22Rv1 (cell line): ENCODE measurements around the gene PRCP.

Source experiments
- H3K27ac ChIP-seq: fragments of 450-650 bp; 2 replicates; pipeline ENCODE4 v1.5.1; 2017
- ZFX ChIP-seq: fragments of 450-650 bp; IDR thresholded peaks from 2 replicates; pipeline ENCODE4 v1.6.1; 2017; ENCODE audit warnings: antibody characterized with exemption, borderline replicate concordance
- TF ChIP-seq, protein P1 (sequence below): fragments of 450-650 bp; IDR thresholded peaks from 2 replicates; pipeline ENCODE4 v1.5.1; 2017; ENCODE audit warnings: mild to moderate bottlenecking

The PRCP gene

DNA sequence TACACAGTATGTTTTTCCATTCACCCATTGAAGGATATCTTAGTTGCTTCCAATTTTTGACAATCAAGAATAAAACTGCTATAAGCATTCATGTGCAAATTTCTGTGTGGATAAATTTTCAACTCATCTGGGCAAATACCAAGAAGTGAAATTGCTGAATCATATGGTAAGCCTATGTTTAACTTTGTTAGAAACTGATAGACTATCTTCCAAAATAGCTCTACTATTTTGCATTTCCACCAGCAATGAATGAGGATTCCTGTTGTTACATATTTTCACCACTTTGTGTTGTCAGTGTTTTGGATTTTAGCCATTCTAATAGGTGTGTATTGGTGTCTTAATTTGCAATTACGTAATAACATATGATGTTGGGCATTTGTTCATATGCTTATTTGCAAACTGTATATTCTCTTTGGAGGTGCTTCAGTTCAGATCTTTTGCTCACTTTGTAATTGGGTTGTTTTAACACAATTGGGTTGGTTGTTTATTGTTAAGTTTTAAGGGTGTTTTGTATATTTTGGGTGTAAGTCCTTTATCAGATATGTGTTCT is 117.3 kb downstream of the PRCP start:
- no peak for TF ChIP-seq ZFX
- TF ChIP-seq, protein P1, sequence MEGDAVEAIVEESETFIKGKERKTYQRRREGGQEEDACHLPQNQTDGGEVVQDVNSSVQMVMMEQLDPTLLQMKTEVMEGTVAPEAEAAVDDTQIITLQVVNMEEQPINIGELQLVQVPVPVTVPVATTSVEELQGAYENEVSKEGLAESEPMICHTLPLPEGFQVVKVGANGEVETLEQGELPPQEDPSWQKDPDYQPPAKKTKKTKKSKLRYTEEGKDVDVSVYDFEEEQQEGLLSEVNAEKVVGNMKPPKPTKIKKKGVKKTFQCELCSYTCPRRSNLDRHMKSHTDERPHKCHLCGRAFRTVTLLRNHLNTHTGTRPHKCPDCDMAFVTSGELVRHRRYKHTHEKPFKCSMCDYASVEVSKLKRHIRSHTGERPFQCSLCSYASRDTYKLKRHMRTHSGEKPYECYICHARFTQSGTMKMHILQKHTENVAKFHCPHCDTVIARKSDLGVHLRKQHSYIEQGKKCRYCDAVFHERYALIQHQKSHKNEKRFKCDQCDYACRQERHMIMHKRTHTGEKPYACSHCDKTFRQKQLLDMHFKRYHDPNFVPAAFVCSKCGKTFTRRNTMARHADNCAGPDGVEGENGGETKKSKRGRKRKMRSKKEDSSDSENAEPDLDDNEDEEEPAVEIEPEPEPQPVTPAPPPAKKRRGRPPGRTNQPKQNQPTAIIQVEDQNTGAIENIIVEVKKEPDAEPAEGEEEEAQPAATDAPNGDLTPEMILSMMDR = no peak
- H3K27ac ChIP-seq = no peak overlapping the region

DNA sequence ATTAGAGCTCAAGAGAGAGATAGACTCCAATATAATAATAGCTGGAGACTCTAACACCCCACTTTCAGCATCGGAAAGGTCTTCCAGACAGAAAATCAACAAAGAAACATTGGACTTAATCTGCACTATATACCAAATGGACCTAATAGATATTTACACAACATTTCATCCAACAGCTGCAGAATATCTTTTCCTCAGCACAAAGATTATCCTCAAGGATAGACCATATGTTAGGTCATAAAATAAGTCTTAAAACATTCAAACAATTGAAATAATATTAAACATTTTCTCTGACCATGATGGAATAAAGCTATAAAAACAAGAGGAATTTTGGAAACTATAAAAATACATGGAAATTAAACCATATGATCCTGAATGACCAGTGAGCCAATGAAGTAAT is 121.5 kb downstream of the PRCP start:
- no peak overlapping the region for H3K27ac ChIP-seq
- TF ChIP-seq, protein P1 = no peak
- TF ChIP-seq ZFX = no peak

DNA sequence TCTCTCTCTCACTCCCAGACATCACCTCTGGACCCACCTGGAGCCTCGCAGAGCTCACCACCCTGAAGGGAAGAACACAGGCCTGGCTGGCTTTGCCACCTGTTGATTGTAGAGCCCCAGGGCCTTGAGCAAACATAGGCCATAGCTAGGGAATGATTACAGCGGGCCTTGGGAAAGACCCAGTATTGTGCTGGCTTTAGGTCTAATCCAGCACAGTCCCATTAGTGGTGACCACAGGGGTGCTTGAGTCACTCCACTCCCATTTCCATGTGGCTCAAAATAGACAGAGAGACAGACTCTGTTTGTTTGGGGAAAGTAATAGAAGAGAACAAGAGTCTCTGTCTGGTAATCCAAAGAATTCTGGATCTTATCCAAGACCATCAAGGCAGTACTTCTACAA is 123.9 kb downstream of the PRCP start:
- H3K27ac ChIP-seq = no peak overlapping the region
- no peak for TF ChIP-seq ZFX
- TF ChIP-seq, protein P1 = no peak

DNA sequence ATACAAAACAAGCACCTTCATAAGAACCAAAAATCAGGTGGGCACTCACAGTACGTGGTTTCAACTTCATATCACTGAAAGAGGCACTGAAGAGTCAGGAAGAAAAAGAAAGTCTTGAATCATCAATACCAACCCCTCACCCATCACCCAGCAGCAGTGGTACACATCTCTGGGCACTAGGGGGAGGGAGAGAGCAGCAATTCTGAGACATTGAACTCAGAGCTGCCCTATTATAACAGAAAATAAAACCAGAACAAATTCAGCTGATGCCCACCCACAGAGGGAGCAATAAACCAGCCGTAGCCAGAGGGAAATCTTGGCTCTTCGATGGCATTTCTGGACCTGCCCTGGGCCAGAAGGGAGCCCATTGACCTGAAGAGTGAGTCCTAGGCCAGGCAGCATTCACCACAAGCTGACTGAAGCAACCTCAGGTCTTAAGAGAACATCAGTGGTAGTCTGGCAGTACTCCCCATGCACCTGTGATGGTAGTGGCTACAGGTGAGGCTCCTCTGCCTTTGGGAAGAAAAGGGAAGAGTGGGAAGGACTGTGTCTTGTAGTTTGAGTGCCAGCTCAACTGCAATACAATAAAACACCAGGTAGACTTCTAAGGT is 124.4 kb downstream of the PRCP start:
- H3K27ac ChIP-seq = no peak overlapping the region

DNA sequence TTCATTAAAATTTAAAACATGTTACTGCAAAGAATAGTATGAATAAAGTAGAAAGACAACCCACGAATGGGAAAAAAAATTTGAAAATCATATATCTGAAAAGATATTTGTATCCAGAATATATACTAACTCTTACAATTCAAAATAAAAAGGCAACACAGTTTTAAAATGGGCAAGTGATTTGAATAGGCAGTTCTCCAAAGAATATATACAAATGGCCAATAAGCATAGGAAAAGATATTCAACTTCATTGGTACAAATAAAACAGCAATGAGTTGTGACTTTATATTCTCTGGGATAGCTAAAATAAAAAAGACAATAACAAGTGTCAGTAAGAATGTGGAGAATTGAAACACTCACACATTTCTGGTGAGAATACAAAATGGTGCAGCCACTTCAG is 125.0 kb downstream of the PRCP start:
- TF ChIP-seq ZFX = no peak
- TF ChIP-seq, protein P1 = no peak
- no peak overlapping the region for H3K27ac ChIP-seq

More for the DNA sequence above, 124.4 kb downstream of the PRCP start:
- TF ChIP-seq, protein P1 = peak; percentile 83
- TF ChIP-seq ZFX = no peak
